Islet of Langerhans (tissue), 1 donor: ENCODE data around the gene POLR2A.
"Not testable (repeated sequence)": the region's sequence is repeated elsewhere in the genome, so short reads cannot be mapped to it uniquely, and the experiment has no call there.

Experiments used
- FAIRE-seq: peaks from one replicate; lab custom pipeline; 2011; peaks lifted over from hg19 to GRCh38; lab: Jason Lieb, UNC

The POLR2A gene

GRCh38 chr17:7479213-7480088 lies 4.7 kb upstream of the POLR2A start, which contains the start of gene ZBTB4:
Gene ZBTB4 (minus strand): TSS chr17:7479631. CDS start chr17:7466801, 12,830 bp downstream.
- FAIRE-seq: no peak

- FAIRE-seq: no peak
Observed at GRCh38 chr17:7480089-7480384, 4.1 kb upstream of the POLR2A start.

- not testable (repeated sequence) for FAIRE-seq
Observed at GRCh38 chr17:7481275-7481674, 2.9 kb upstream of the POLR2A start, which contains the start of gene SLC35G6. Gene SLC35G6 (plus strand): TSS chr17:7481446. CDS start chr17:7481517, 71 bp downstream.

- FAIRE-seq: not testable (repeated sequence)
Observed at GRCh38 chr17:7481842-7482741, 2.1 kb upstream of the POLR2A start.

- FAIRE-seq: not testable (repeated sequence)
Observed at GRCh38 chr17:7482742-7483088, 1.5 kb upstream of the POLR2A start.

- FAIRE-seq: peak; percentile 81
Observed at GRCh38 chr17:7483255-7484066, 705 bp upstream of the POLR2A start.

GRCh38 chr17:7484919-7485377 lies 782 bp downstream of the POLR2A start:
- FAIRE-seq: no peak

- FAIRE-seq: no peak
Observed at GRCh38 chr17:7486181-7486580, 2.0 kb downstream of the POLR2A start.

- no peak for FAIRE-seq
Observed at GRCh38 chr17:7490144-7490543, 6.0 kb downstream of the POLR2A start.

- FAIRE-seq: no peak
Observed at GRCh38 chr17:7491583-7491982, 7.4 kb downstream of the POLR2A start.

GRCh38 chr17:7493941-7494340 lies 9.8 kb downstream of the POLR2A start:
- FAIRE-seq: no peak

- FAIRE-seq: no peak
Observed at GRCh38 chr17:7495906-7496434, 11.8 kb downstream of the POLR2A start.

GRCh38 chr17:7496470-7497183 lies 12.5 kb downstream of the POLR2A start:
- FAIRE-seq: no peak

- no peak for FAIRE-seq
Observed at GRCh38 chr17:7497228-7497627, 13.1 kb downstream of the POLR2A start.

- FAIRE-seq: no peak
Observed at GRCh38 chr17:7497636-7498035, 13.5 kb downstream of the POLR2A start.

GRCh38 chr17:7499161-7499560 lies 15.0 kb downstream of the POLR2A start:
- FAIRE-seq: no peak

- no peak for FAIRE-seq
Observed at GRCh38 chr17:7501729-7502128, 17.6 kb downstream of the POLR2A start.

- FAIRE-seq: no peak
Observed at GRCh38 chr17:7502171-7502847, 18.1 kb downstream of the POLR2A start.

- no peak for FAIRE-seq
Observed at GRCh38 chr17:7502987-7503386, 18.8 kb downstream of the POLR2A start.

- FAIRE-seq: no peak
Observed at GRCh38 chr17:7503521-7503920, 19.4 kb downstream of the POLR2A start.

- FAIRE-seq: no peak
Observed at GRCh38 chr17:7508145-7508544, 24.0 kb downstream of the POLR2A start.
